Measurements from ENCODE around the gene PIP4K2A. TPM values are rescaled to one million over a fixed set of nuclear protein-coding genes. Genes with fewer than 3 reads are reported as not detected.

The PIP4K2A gene
- total RNA-seq, 1 donor from 2014 or later, result 67.6 TPM

- Histone ChIP-seq H3K9me3 (no peaks in the 10 kb centered on the region), H3K27ac (no peak overlapping the region), H3K4me1 (peaks cover 5% of the 10 kb centered on the region), H3K27me3 (ENCODE audit: low read depth) (no peaks in the 10 kb centered on the region), H3K36me3 (no peaks in the 10 kb centered on the region), H3K4me3 (no peak overlapping the region)
- ATAC-seq, result no peak
- DNase-seq, result no peak
- intact Hi-C loops (cut with DNase I), result no loop called here
- no peak for TF ChIP-seq CTCF (IDR thresholded peaks at IDR 0.05)
Observed at GRCh38 chr10:22637491-22637890, 76.9 kb downstream of the PIP4K2A start.

GRCh38 chr10:22635650-22636049 is 78.7 kb downstream of the PIP4K2A start:
- Histone ChIP-seq H3K4me1 (peaks cover 17% of the 10 kb centered on the region), H3K27me3 (ENCODE audit: low read depth) (no peaks in the 10 kb centered on the region), H3K36me3 (no peaks in the 10 kb centered on the region), H3K27ac (no peak overlapping the region), H3K9me3 (no peaks in the 10 kb centered on the region), H3K4me3 (no peak overlapping the region)
- ATAC-seq (no peak), DNase-seq (no peak)
- no peak for TF ChIP-seq CTCF (IDR thresholded peaks at IDR 0.05)
- intact Hi-C loops (cut with DNase I), result no loop called here

GRCh38 chr10:22634606-22635459 is 79.5 kb downstream of the PIP4K2A start:
- Histone ChIP-seq H3K4me3 (no peak overlapping the region), H3K36me3 (no peaks in the 10 kb centered on the region), H3K9me3 (no peaks in the 10 kb centered on the region), H3K27ac (no peak overlapping the region), H3K4me1 (peaks cover 25% of the 10 kb centered on the region), H3K27me3 (ENCODE audit: low read depth) (no peaks in the 10 kb centered on the region)
- TF ChIP-seq CTCF (IDR thresholded peaks at IDR 0.05), result no peak
- intact Hi-C loops (cut with DNase I), result no loop called here
- DNase-seq (no peak), ATAC-seq (no peak)

GRCh38 chr10:22634093-22634492 is 80.3 kb downstream of the PIP4K2A start:
- ATAC-seq (peak; percentile 27 to 41), DNase-seq (no peak)
- no peaks in the 10 kb centered on the region for H3K27me3 ChIP-seq (ENCODE audit: low read depth)
- no peak overlapping the region for H3K4me3 ChIP-seq
- H3K9me3 ChIP-seq, result no peaks in the 10 kb centered on the region
- H3K4me1 ChIP-seq, result peaks cover 33% of the 10 kb centered on the region
- no peak for TF ChIP-seq CTCF (IDR thresholded peaks at IDR 0.05)
- no peaks in the 10 kb centered on the region for H3K36me3 ChIP-seq
- intact Hi-C loops (cut with DNase I), result no loop called here
- no peak overlapping the region for H3K27ac ChIP-seq

- Histone ChIP-seq H3K4me3 (no peak overlapping the region), H3K4me1 (peaks cover 35% of the 10 kb centered on the region), H3K27me3 (ENCODE audit: low read depth) (no peaks in the 10 kb centered on the region), H3K36me3 (no peaks in the 10 kb centered on the region), H3K9me3 (no peaks in the 10 kb centered on the region), H3K27ac (no peak overlapping the region)
- no peak for TF ChIP-seq CTCF (IDR thresholded peaks at IDR 0.05)
- DNase-seq (no peak), ATAC-seq (no peak)
- intact Hi-C loops (cut with DNase I), result no loop called here
Observed at GRCh38 chr10:22633528-22633927, 80.8 kb downstream of the PIP4K2A start.

Data from lower lobe of right lung (tissue), 2 donors.